Neutrophil (primary cell): Measurements from ENCODE around the gene MCC.

Experiments
- H3K27ac ChIP-seq: fragments of 200-600 bp; sonication (generic); 2 replicates; pipeline ENCODE4 v1.5.1; 2016; ENCODE audit warnings: mild to moderate bottlenecking, moderate library complexity
- H3K27me3 ChIP-seq: fragments of 200-600 bp; sonication (generic); 2 replicates; pipeline ENCODE4 v1.6.0; 2016; ENCODE audit warnings: mild to moderate bottlenecking
- H3K36me3 ChIP-seq: fragments of 200-600 bp; sonication (generic); 2 replicates; pipeline ENCODE4 v1.5.1; 2017
- H3K4me1 ChIP-seq, 2 experiments: fragments of 200-600 bp in 1 of 2; sonication (generic) in 1 of 2; 1 replicate in 1 of 2; 2 replicates in 1 of 2; pipeline versions ENCODE4 v1.5.1 to v1.6.1; 2013 to 2016; ENCODE audit warnings: low read depth in 1 of 2, low read length in 1 of 2, mild to moderate bottlenecking in 1 of 2, moderate library complexity in 1 of 2; ENCODE audit not compliant: control insufficient read depth in 1 of 2, insufficient read depth in 1 of 2
- H3K4me3 ChIP-seq, 2 experiments: fragments of 200-600 bp in 1 of 2; sonication (generic) in 1 of 2; 1 replicate in 1 of 2; 2 replicates in 1 of 2; pipeline ENCODE4 v1.5.1; 2013 to 2016; ENCODE audit warnings: low read depth in 1 of 2, low read length in 1 of 2, mild to moderate bottlenecking in 1 of 2, moderate library complexity in 1 of 2
- H3K9me3 ChIP-seq: fragments of 200-600 bp; sonication (generic); 2 replicates; pipeline ENCODE4 v1.5.1; 2016
- TF ChIP-seq, protein P1 (sequence below): fragments of 200-600 bp; sonication (generic); IDR thresholded peaks from 2 replicates; pipeline ENCODE4 v1.5.1; 2016; ENCODE audit warnings: antibody characterized with exemption

The MCC gene

GRCh38 chr5:113230711-113231652, 257.3 kb downstream of the MCC start:
- no peak overlapping the region for H3K27ac ChIP-seq

GRCh38 chr5:113227798-113228197, 260.5 kb downstream of the MCC start:
- no peak overlapping the region for H3K27ac ChIP-seq
- H3K9me3 ChIP-seq: no peaks in the 10 kb centered on the region
- no peaks in the 10 kb centered on the region for H3K4me1 ChIP-seq
- peaks cover 15% of the 10 kb centered on the region for H3K27me3 ChIP-seq
- TF ChIP-seq, protein P1, sequence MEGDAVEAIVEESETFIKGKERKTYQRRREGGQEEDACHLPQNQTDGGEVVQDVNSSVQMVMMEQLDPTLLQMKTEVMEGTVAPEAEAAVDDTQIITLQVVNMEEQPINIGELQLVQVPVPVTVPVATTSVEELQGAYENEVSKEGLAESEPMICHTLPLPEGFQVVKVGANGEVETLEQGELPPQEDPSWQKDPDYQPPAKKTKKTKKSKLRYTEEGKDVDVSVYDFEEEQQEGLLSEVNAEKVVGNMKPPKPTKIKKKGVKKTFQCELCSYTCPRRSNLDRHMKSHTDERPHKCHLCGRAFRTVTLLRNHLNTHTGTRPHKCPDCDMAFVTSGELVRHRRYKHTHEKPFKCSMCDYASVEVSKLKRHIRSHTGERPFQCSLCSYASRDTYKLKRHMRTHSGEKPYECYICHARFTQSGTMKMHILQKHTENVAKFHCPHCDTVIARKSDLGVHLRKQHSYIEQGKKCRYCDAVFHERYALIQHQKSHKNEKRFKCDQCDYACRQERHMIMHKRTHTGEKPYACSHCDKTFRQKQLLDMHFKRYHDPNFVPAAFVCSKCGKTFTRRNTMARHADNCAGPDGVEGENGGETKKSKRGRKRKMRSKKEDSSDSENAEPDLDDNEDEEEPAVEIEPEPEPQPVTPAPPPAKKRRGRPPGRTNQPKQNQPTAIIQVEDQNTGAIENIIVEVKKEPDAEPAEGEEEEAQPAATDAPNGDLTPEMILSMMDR: no peak
- no peak overlapping the region for H3K4me3 ChIP-seq
- H3K36me3 ChIP-seq: no peaks in the 10 kb centered on the region

More at GRCh38 chr5:113230711-113231652, 257.3 kb downstream of the MCC start:
- H3K27me3 ChIP-seq: peaks cover 17% of the 10 kb centered on the region
- no peaks in the 10 kb centered on the region for H3K36me3 ChIP-seq
- no peaks in the 10 kb centered on the region for H3K9me3 ChIP-seq
- no peaks in the 10 kb centered on the region for H3K4me1 ChIP-seq
- no peak overlapping the region for H3K4me3 ChIP-seq
- TF ChIP-seq, protein P1: no peak

- Histone ChIP-seq H3K4me3 (no peak overlapping the region), H3K27me3 (peaks cover 4% of the 10 kb centered on the region), H3K27ac (no peak overlapping the region), H3K36me3 (no peaks in the 10 kb centered on the region), H3K9me3 (no peaks in the 10 kb centered on the region), H3K4me1 (no peaks in the 10 kb centered on the region)
- TF ChIP-seq, protein P1: no peak
These were observed 262.0 kb downstream of the MCC start for GRCh38 chr5:113226116-113226736.

DNA sequence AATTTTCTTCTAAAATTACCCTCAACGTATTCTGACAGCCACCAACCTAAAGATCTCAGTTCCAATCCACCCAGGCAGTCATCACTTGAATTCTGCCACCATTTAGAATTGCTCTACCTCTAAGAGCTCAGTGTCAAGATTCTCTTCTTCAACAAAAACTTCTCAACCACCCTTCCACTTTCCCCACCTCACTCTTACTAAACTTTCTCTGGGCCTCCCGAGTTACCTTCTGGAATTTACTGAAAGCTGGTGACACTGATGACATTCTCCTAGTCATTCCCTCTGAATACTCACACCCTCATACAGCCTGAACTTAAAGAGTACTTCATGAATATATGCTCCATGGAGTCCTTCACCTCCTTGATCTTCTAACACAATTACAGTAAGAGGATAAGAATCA, 263.0 kb downstream of the MCC start:
- TF ChIP-seq, protein P1: no peak
- no peaks in the 10 kb centered on the region for H3K27me3 ChIP-seq
- H3K4me3 ChIP-seq: no peak overlapping the region
- no peak overlapping the region for H3K27ac ChIP-seq
- H3K9me3 ChIP-seq: no peaks in the 10 kb centered on the region
- H3K4me1 ChIP-seq: no peaks in the 10 kb centered on the region
- no peaks in the 10 kb centered on the region for H3K36me3 ChIP-seq

DNA sequence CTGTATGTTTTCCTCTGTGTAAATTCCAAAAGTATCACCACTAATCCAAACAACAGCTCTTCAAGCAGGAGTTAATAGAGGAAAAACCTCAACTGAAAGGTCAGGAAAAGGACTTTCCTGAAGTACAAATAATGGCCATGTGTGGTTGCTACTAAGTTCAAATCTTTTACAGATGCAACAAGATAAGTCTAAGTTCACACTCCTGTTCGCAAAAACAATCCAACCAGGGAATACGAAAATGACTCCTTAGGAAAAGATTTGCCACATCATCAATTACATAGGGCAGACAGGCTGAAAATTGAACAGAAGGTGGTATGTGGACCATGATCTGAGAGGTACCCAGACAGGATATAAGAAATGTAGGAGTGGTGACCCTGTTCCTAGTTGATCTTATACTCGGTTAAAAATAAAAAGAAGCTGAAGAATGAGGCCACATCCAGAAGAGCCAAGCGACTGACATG, 263.6 kb downstream of the MCC start:
- no peak overlapping the region for H3K4me3 ChIP-seq
- TF ChIP-seq, protein P1: no peak
- no peaks in the 10 kb centered on the region for H3K36me3 ChIP-seq
- H3K27ac ChIP-seq: no peak overlapping the region
- H3K9me3 ChIP-seq: no peaks in the 10 kb centered on the region
- H3K27me3 ChIP-seq: no peaks in the 10 kb centered on the region
- H3K4me1 ChIP-seq: no peaks in the 10 kb centered on the region
